HEK293T (cell line): ENCODE results near the gene CLDN15.

ENCODE experiments used
- BHLHE40 ChIP-seq: fragments of 450-650 bp; IDR thresholded peaks from 2 replicates; pipeline ENCODE4 v1.6.1; 2016; ENCODE audit warnings: mild to moderate bottlenecking, moderate library complexity, borderline replicate concordance
- FOXK2 ChIP-seq: fragments of 450-650 bp; IDR thresholded peaks from 2 replicates; pipeline ENCODE4 v1.6.1; 2016; ENCODE audit warnings: mild to moderate bottlenecking
- LEF1 ChIP-seq: fragments of 450-650 bp; IDR thresholded peaks from 2 replicates; pipeline ENCODE4 v1.6.1; 2017; ENCODE audit warnings: mild to moderate bottlenecking, borderline replicate concordance
- NFRKB ChIP-seq: fragments of 450-650 bp; IDR thresholded peaks from 2 replicates; pipeline ENCODE4 v1.6.1; 2016; ENCODE audit warnings: mild to moderate bottlenecking, moderate library complexity
- PKNOX1 ChIP-seq: fragments of 450-650 bp; IDR thresholded peaks from 2 replicates; pipeline ENCODE4 v1.6.1; 2016
- SP1 ChIP-seq: fragments of 450-650 bp; IDR thresholded peaks from 2 replicates; pipeline ENCODE4 v1.6.1; 2017
- TARDBP ChIP-seq: fragments of 450-650 bp; IDR thresholded peaks from 2 replicates; pipeline ENCODE4 v1.6.1; 2016

GRCh38 chr7:101189109-101189508 lies 48.5 kb downstream of the CLDN15 start:
- TF ChIP-seq BHLHE40 (no peak), LEF1 (no peak), SP1 (no peak), PKNOX1 (no peak), TARDBP (no peak), FOXK2 (no peak), NFRKB (no peak)
